AG04450 (cell line): Measurements from ENCODE around the gene PXDC1. TPM values are rescaled to one million over a fixed set of nuclear protein-coding genes. Genes with fewer than 3 reads are reported as not detected.
"Not testable (repeated sequence)": the region's sequence is repeated elsewhere in the genome, so short reads cannot be mapped to it uniquely, and the experiment has no call there.

Experiments used
- CTCF ChIA-PET: fragments of 300-600, 350-600 bp; formaldehyde crosslinking; extraction: SDS; loops from one replicate; lab custom pipeline; 2022; ENCODE audit warnings: antibody characterized with exemption, inconsistent platforms; lab: Charles Lee
- POLR2A ChIA-PET: fragments of 350-600 bp; formaldehyde crosslinking; extraction: SDS; loops from one replicate; lab custom pipeline; 2021; ENCODE audit warnings: antibody characterized with exemption, inconsistent platforms; lab: Yijun Ruan, JAX
- DNase-seq: peaks from one replicate; pipeline ENCODE4 v3.0.0-alpha.2; 2011; ENCODE audit warnings: low read depth, low spot score
- H3K27ac ChIP-seq: one replicate; pipeline ENCODE4 v1.5.1; 2012; ENCODE audit warnings: low read depth, low read length, control low read depth
- H3K27me3 ChIP-seq: one replicate; pipeline ENCODE4 v1.6.0; 2012; ENCODE audit warnings: low read length; ENCODE audit not compliant: control insufficient read depth, insufficient read depth
- H3K4me3 ChIP-seq: 2 replicates; pipeline ENCODE4 v1.5.1; 2011; ENCODE audit warnings: mild to moderate bottlenecking, low read depth, low read length, control low read depth
- H3K9me3 ChIP-seq: 2 replicates; pipeline ENCODE4 v1.5.1; 2012; ENCODE audit warnings: low read length; ENCODE audit not compliant: control insufficient read depth, insufficient read depth
- polyA plus RNA-seq: library from polyadenylated mRNA; depleted of rRNA; stranded (reverse); fragments of >200 nt; gene quantifications from 2 replicates; pipeline ENCODE4 v1.2.3, GENCODE V29; 2011
- TF ChIP-seq, protein P1 (sequence below): IDR thresholded peaks from 2 replicates; pipeline ENCODE4 v1.5.1; 2011; ENCODE audit warnings: low read depth, low read length, control low read depth, inconsistent platforms

The PXDC1 gene
- polyA plus RNA-seq, 1 experiment, result 13.5 TPM

DNA sequence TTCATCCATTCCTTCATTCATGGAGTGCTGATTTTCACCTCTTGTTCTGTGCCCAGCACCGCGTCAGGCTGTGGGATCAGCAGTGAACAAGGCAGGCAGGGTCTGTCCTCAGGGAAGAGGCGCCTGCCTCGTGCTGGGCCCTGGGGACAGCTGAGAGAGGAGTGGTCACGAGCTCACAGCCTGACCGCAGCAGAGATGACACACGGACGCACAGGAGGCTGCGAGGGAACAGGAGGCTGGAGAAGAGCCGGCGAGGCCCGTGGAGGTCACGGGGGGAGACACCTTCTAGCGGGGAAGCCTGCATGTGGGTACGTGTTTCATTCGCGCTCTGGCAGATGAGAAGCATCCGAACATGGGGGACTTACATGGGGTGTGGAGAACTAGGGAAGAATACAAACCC lies 27.5 kb downstream of the PXDC1 start:
- Histone ChIP-seq H3K9me3 (peaks cover 9% of the 10 kb centered on the region; the same call in 1 of the 2 replicates), H3K4me3 (no peak overlapping the region), H3K27ac (no peak overlapping the region), H3K27me3 (no peaks in the 10 kb centered on the region)
- POLR2A ChIA-PET, result no interaction called here
- DNase-seq, result no peak
- CTCF ChIA-PET, result interaction anchor here (1.4 to 1.6 kb wide), 2 partner anchors 8 to 312 kb away, joined by 3 to 4 read pairs; no protein-coding TSS in a partner anchor
- TF ChIP-seq, protein P1, sequence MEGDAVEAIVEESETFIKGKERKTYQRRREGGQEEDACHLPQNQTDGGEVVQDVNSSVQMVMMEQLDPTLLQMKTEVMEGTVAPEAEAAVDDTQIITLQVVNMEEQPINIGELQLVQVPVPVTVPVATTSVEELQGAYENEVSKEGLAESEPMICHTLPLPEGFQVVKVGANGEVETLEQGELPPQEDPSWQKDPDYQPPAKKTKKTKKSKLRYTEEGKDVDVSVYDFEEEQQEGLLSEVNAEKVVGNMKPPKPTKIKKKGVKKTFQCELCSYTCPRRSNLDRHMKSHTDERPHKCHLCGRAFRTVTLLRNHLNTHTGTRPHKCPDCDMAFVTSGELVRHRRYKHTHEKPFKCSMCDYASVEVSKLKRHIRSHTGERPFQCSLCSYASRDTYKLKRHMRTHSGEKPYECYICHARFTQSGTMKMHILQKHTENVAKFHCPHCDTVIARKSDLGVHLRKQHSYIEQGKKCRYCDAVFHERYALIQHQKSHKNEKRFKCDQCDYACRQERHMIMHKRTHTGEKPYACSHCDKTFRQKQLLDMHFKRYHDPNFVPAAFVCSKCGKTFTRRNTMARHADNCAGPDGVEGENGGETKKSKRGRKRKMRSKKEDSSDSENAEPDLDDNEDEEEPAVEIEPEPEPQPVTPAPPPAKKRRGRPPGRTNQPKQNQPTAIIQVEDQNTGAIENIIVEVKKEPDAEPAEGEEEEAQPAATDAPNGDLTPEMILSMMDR, result no peak

DNA sequence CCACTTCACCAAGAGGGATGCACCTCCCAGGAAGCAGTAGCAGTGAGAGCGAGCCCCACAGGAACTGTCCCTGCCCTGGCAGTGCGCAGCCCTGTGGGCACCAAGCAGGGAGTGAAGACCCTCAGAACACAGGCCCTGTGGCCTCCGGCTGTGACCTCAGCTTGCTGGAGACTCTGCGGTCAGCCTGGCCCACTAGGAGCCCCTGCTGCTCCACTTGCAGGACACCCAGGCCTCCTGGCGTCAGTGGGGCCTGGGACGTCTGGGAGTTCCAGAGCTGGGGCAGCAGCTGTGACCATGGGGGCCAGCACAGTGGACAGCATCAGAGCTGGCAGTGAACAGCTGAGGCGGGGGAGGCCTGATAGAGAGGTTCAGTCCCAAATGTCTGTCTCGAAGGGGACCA lies 28.3 kb downstream of the PXDC1 start:
- no peak overlapping the region for H3K4me3 ChIP-seq
- H3K27me3 ChIP-seq, result no peaks in the 10 kb centered on the region
- POLR2A ChIA-PET, result no interaction called here
- DNase-seq, result no peak
- H3K27ac ChIP-seq, result no peak overlapping the region
- CTCF ChIA-PET, result interaction anchor here (1.4 to 1.6 kb wide), 2 partner anchors 9 to 312 kb away, joined by 3 to 4 read pairs; no protein-coding TSS in a partner anchor
- peaks cover 9% of the 10 kb centered on the region; the same call in 1 of the 2 replicates for H3K9me3 ChIP-seq
- TF ChIP-seq, protein P1, result no peak

DNA sequence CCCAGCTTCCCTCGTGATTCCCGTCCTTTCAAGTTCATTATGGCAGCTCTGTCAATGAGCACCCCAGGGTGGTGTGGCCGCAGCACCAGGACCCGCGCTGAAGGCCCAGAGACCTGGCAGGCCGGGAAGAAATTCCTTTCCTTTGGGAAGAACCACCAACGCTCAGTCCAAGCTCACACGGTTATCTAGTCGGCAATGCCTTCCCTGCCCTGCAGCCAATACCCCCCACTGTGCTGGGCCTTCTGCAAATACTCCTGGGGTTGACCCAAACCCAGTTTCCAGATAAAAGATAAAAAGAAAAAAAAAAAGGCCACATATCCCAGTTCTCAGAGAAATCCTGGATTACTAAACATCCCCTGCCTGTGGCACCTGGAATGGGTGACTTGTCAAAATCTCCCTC lies 28.7 kb downstream of the PXDC1 start:
- ChIA-PET CTCF (interaction anchor here (1.4 to 1.6 kb wide), 2 partner anchors 10 to 311 kb away, joined by 3 to 5 read pairs; no protein-coding TSS in a partner anchor), POLR2A (no interaction called here)
- no peaks in the 10 kb centered on the region for H3K27me3 ChIP-seq
- no peak for DNase-seq
- no peak overlapping the region for H3K4me3 ChIP-seq
- H3K27ac ChIP-seq, result no peak overlapping the region
- TF ChIP-seq, protein P1, result no peak
- peaks cover 9% of the 10 kb centered on the region; the same call in 1 of the 2 replicates for H3K9me3 ChIP-seq

DNA sequence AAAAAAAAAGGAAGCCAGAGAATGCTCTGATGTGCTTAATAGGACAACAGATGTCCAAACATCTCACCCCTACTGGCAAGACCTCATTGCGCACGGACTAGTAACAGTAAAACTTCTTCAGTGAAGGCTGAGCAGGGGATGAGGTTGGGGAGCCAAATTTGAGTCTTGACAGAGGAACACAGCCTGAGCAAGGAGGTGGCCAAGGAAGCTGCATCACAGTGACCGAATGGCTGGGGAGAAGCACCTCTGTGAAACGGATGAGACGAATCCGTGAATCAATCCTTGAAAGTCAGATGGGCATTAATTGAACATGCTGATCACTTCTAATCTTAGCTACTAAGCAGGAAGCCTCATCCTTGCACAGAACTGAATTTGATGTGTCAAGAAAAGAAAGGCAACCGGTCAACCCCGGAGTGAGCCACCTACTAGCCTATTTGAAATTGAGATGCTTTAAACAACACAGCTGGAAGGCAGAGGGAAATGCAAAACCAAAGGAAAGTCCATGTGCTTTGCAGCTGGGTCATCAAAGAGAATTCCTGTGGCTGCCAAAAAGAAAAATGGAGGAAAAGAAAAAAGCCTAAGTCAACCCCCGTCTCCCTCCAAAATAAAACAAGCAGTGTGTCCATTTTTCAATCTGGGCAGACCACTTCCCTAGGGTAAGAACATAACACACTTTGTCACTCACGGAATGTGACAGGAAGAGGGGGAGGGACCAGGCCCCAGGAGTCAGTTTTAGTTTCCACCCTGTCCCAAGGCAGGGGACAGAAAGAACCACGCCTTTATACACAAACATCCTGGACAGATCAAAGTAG lies 29.5 kb downstream of the PXDC1 start:
- DNase-seq, result no peak

DNA sequence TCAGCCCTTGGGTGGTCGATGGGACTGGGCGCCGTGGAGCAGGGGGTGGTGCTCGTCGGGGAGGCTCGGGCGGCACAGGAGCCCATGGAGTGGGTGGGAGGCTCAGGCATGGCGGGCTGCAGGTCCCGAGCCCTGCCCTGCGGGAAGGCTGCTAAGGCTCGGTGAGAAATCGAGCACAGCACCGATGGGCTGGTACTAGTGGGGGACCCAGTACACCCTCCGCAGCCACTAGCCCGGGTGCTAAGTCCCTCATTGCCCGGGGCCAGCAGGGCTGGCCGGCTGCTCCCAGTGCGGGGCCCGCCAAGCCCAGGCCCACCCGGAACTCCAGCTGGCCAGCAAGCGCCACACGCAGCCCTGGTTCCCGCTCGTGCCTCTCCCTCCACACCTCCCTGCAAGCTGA lies 30.7 kb downstream of the PXDC1 start:
- POLR2A ChIA-PET, H3K27ac ChIP-seq, DNase-seq, H3K27me3 ChIP-seq, H3K4me3 ChIP-seq, H3K9me3 ChIP-seq: not testable (repeated sequence)
- CTCF ChIA-PET, result interaction anchor here (1.7 kb wide), 1 partner anchor 12 kb away, joined by 8 read pairs; no protein-coding TSS in a partner anchor

More for the DNA sequence above, 29.5 kb downstream of the PXDC1 start:
- ChIA-PET CTCF (interaction anchor here (1.4 to 1.6 kb wide), 2 partner anchors 10 to 310 kb away, joined by 3 to 5 read pairs; no protein-coding TSS in a partner anchor), POLR2A (interaction anchor here (0.7 kb wide), 1 partner anchor 49 kb away, joined by 4 read pairs; no protein-coding TSS in a partner anchor)
- Histone ChIP-seq H3K27me3 (no peaks in the 10 kb centered on the region), H3K27ac (no peak overlapping the region), H3K4me3 (no peak overlapping the region), H3K9me3 (peaks cover 9% of the 10 kb centered on the region; the same call in 1 of the 2 replicates)
- TF ChIP-seq, protein P1, result no peak
